Measurements from ENCODE around the gene RAB27A.

RAB27A gene

GRCh38 chr15:55279746-55280351 is 9.8 kb downstream of the RAB27A start:
- Histone ChIP-seq H3K9me3 (ENCODE audit: control insufficient read depth in 1 of 2, low read length in 2 of 2) (no peaks in the 10 kb centered on the region), H3K36me3 (ENCODE audit: control insufficient read depth in 1 of 2, insufficient read depth in 2 of 2, low read length in 2 of 2) (no peaks in the 10 kb centered on the region), H3K27ac (ENCODE audit: low read length) (peak overlapping the region; percentile 5), H3K27me3 (ENCODE audit: low read depth, low read length) (no peaks in the 10 kb centered on the region), H3K4me1 (ENCODE audit: control insufficient read depth in 1 of 2, insufficient read depth in 2 of 2, low read length in 2 of 2) (peaks cover 0 to 14% of the 10 kb centered on the region in 2 donors), H3K4me3 (ENCODE audit: low read depth in 1 of 2, low read length in 2 of 2) (no peak overlapping the region)

- no peak overlapping the region for H3K4me3 ChIP-seq (ENCODE audit: low read depth in 1 of 2, low read length in 2 of 2)
- H3K4me1 ChIP-seq (ENCODE audit: control insufficient read depth in 1 of 2, insufficient read depth in 2 of 2, low read length in 2 of 2), result peaks cover 0 to 14% of the 10 kb centered on the region in 2 donors
- H3K9me3 ChIP-seq (ENCODE audit: control insufficient read depth in 1 of 2, low read length in 2 of 2), result no peaks in the 10 kb centered on the region
- H3K27ac ChIP-seq (ENCODE audit: low read length), result peak overlapping the region; percentile 5
- no peaks in the 10 kb centered on the region for H3K36me3 ChIP-seq (ENCODE audit: control insufficient read depth in 1 of 2, insufficient read depth in 2 of 2, low read length in 2 of 2)
- no peaks in the 10 kb centered on the region for H3K27me3 ChIP-seq (ENCODE audit: low read depth, low read length)
These were observed 10.4 kb downstream of the RAB27A start for GRCh38 chr15:55279100-55279745.

GRCh38 chr15:55277715-55278114 is 11.9 kb downstream of the RAB27A start:
- no peaks in the 10 kb centered on the region for H3K36me3 ChIP-seq (ENCODE audit: control insufficient read depth in 1 of 2, insufficient read depth in 2 of 2, low read length in 2 of 2)
- H3K27ac ChIP-seq (ENCODE audit: low read length), result peak overlapping the region; percentile 13
- H3K4me3 ChIP-seq (ENCODE audit: low read depth in 1 of 2, low read length in 2 of 2), result no peak overlapping the region
- peaks cover 0 to 14% of the 10 kb centered on the region in 2 donors for H3K4me1 ChIP-seq (ENCODE audit: control insufficient read depth in 1 of 2, insufficient read depth in 2 of 2, low read length in 2 of 2)
- no peaks in the 10 kb centered on the region for H3K27me3 ChIP-seq (ENCODE audit: low read depth, low read length)
- no peaks in the 10 kb centered on the region for H3K9me3 ChIP-seq (ENCODE audit: control insufficient read depth in 1 of 2, low read length in 2 of 2)

GRCh38 chr15:55277116-55277564 is 12.5 kb downstream of the RAB27A start:
- Histone ChIP-seq H3K27me3 (ENCODE audit: low read depth, low read length) (no peaks in the 10 kb centered on the region), H3K9me3 (ENCODE audit: control insufficient read depth in 1 of 2, low read length in 2 of 2) (no peaks in the 10 kb centered on the region), H3K4me1 (ENCODE audit: control insufficient read depth in 1 of 2, insufficient read depth in 2 of 2, low read length in 2 of 2) (peaks cover 0 to 14% of the 10 kb centered on the region in 2 donors), H3K36me3 (ENCODE audit: control insufficient read depth in 1 of 2, insufficient read depth in 2 of 2, low read length in 2 of 2) (no peaks in the 10 kb centered on the region), H3K27ac (ENCODE audit: low read length) (peak overlapping the region; percentile 13), H3K4me3 (ENCODE audit: low read depth in 1 of 2, low read length in 2 of 2) (no peak overlapping the region)

- peaks cover 0 to 7% of the 10 kb centered on the region in 2 donors for H3K4me1 ChIP-seq (ENCODE audit: control insufficient read depth in 1 of 2, insufficient read depth in 2 of 2, low read length in 2 of 2)
- H3K27me3 ChIP-seq (ENCODE audit: low read depth, low read length), result no peaks in the 10 kb centered on the region
- no peak overlapping the region for H3K4me3 ChIP-seq (ENCODE audit: low read depth in 1 of 2, low read length in 2 of 2)
- no peaks in the 10 kb centered on the region for H3K36me3 ChIP-seq (ENCODE audit: control insufficient read depth in 1 of 2, insufficient read depth in 2 of 2, low read length in 2 of 2)
- no peaks in the 10 kb centered on the region for H3K9me3 ChIP-seq (ENCODE audit: control insufficient read depth in 1 of 2, low read length in 2 of 2)
- H3K27ac ChIP-seq (ENCODE audit: low read length), result no peak overlapping the region
These were observed 13.3 kb downstream of the RAB27A start for GRCh38 chr15:55276324-55276723.

GRCh38 chr15:55270291-55270690 is 19.3 kb downstream of the RAB27A start:
- H3K27me3 ChIP-seq (ENCODE audit: low read depth, low read length), result no peaks in the 10 kb centered on the region
- no peaks in the 10 kb centered on the region for H3K9me3 ChIP-seq (ENCODE audit: control insufficient read depth in 1 of 2, low read length in 2 of 2)
- peaks cover 0 to 3% of the 10 kb centered on the region in 2 donors for H3K4me1 ChIP-seq (ENCODE audit: control insufficient read depth in 1 of 2, insufficient read depth in 2 of 2, low read length in 2 of 2)
- no peaks in the 10 kb centered on the region for H3K36me3 ChIP-seq (ENCODE audit: control insufficient read depth in 1 of 2, insufficient read depth in 2 of 2, low read length in 2 of 2)
- H3K4me3 ChIP-seq (ENCODE audit: low read depth in 1 of 2, low read length in 2 of 2), result no peak overlapping the region
- H3K27ac ChIP-seq (ENCODE audit: low read length), result no peak overlapping the region

GRCh38 chr15:55268176-55268695 is 21.4 kb downstream of the RAB27A start:
- Histone ChIP-seq H3K4me3 (ENCODE audit: low read depth in 1 of 2, low read length in 2 of 2) (no peak overlapping the region), H3K27me3 (ENCODE audit: low read depth, low read length) (no peaks in the 10 kb centered on the region), H3K9me3 (ENCODE audit: control insufficient read depth in 1 of 2, low read length in 2 of 2) (no peaks in the 10 kb centered on the region), H3K27ac (ENCODE audit: low read length) (no peak overlapping the region), H3K4me1 (ENCODE audit: control insufficient read depth in 1 of 2, insufficient read depth in 2 of 2, low read length in 2 of 2) (peaks cover 0 to 3% of the 10 kb centered on the region in 2 donors), H3K36me3 (ENCODE audit: control insufficient read depth in 1 of 2, insufficient read depth in 2 of 2, low read length in 2 of 2) (no peaks in the 10 kb centered on the region)

- no peak overlapping the region for H3K4me3 ChIP-seq (ENCODE audit: low read depth in 1 of 2, low read length in 2 of 2)
- H3K27ac ChIP-seq (ENCODE audit: low read length), result peak overlapping the region; percentile 19
- no peaks in the 10 kb centered on the region for H3K27me3 ChIP-seq (ENCODE audit: low read depth, low read length)
- no peaks in the 10 kb centered on the region for H3K9me3 ChIP-seq (ENCODE audit: control insufficient read depth in 1 of 2, low read length in 2 of 2)
- peaks cover 0 to 3% of the 10 kb centered on the region in 2 donors for H3K4me1 ChIP-seq (ENCODE audit: control insufficient read depth in 1 of 2, insufficient read depth in 2 of 2, low read length in 2 of 2)
- H3K36me3 ChIP-seq (ENCODE audit: control insufficient read depth in 1 of 2, insufficient read depth in 2 of 2, low read length in 2 of 2), result no peaks in the 10 kb centered on the region
These were observed 22.0 kb downstream of the RAB27A start for GRCh38 chr15:55267401-55268175.

- no peaks in the 10 kb centered on the region for H3K9me3 ChIP-seq (ENCODE audit: control insufficient read depth in 1 of 2, low read length in 2 of 2)
- H3K36me3 ChIP-seq (ENCODE audit: control insufficient read depth in 1 of 2, insufficient read depth in 2 of 2, low read length in 2 of 2), result no peaks in the 10 kb centered on the region
- peaks cover 0 to 3% of the 10 kb centered on the region in 2 donors for H3K4me1 ChIP-seq (ENCODE audit: control insufficient read depth in 1 of 2, insufficient read depth in 2 of 2, low read length in 2 of 2)
- H3K27ac ChIP-seq (ENCODE audit: low read length), result no peak overlapping the region
- no peaks in the 10 kb centered on the region for H3K27me3 ChIP-seq (ENCODE audit: low read depth, low read length)
- no peak overlapping the region for H3K4me3 ChIP-seq (ENCODE audit: low read depth in 1 of 2, low read length in 2 of 2)
These were observed 23.1 kb downstream of the RAB27A start for GRCh38 chr15:55266547-55266946.

- Histone ChIP-seq H3K4me3 (ENCODE audit: low read depth in 1 of 2, low read length in 2 of 2) (no peak overlapping the region), H3K36me3 (ENCODE audit: control insufficient read depth in 1 of 2, insufficient read depth in 2 of 2, low read length in 2 of 2) (no peaks in the 10 kb centered on the region), H3K27ac (ENCODE audit: low read length) (no peak overlapping the region), H3K4me1 (ENCODE audit: control insufficient read depth in 1 of 2, insufficient read depth in 2 of 2, low read length in 2 of 2) (peaks cover 0 to 2% of the 10 kb centered on the region in 2 donors), H3K9me3 (ENCODE audit: control insufficient read depth in 1 of 2, low read length in 2 of 2) (no peaks in the 10 kb centered on the region), H3K27me3 (ENCODE audit: low read depth, low read length) (no peaks in the 10 kb centered on the region)
These were observed 29.0 kb downstream of the RAB27A start for GRCh38 chr15:55260562-55261131.

GRCh38 chr15:55257938-55258337 is 31.7 kb downstream of the RAB27A start:
- H3K9me3 ChIP-seq (ENCODE audit: control insufficient read depth in 1 of 2, low read length in 2 of 2), result no peaks in the 10 kb centered on the region
- H3K4me3 ChIP-seq (ENCODE audit: low read depth in 1 of 2, low read length in 2 of 2), result no peak overlapping the region
- H3K4me1 ChIP-seq (ENCODE audit: control insufficient read depth in 1 of 2, insufficient read depth in 2 of 2, low read length in 2 of 2), result peaks cover 3 to 7% of the 10 kb centered on the region in 2 donors
- H3K27ac ChIP-seq (ENCODE audit: low read length), result no peak overlapping the region
- H3K27me3 ChIP-seq (ENCODE audit: low read depth, low read length), result no peaks in the 10 kb centered on the region
- no peaks in the 10 kb centered on the region for H3K36me3 ChIP-seq (ENCODE audit: control insufficient read depth in 1 of 2, insufficient read depth in 2 of 2, low read length in 2 of 2)

All from muscle layer of duodenum (tissue), 2 donors.